HG03460 (cell line): ENCODE measurements around the gene MAP2K5.

Experiments
- ATAC-seq: cut with Tn5 transposase; IDR thresholded peaks from one replicate; pipeline ENCODE4 v1.9.1; 2021; ENCODE audit not compliant: unreplicated experiment

Gene MAP2K5

GRCh38 chr15:67719330-67719959 lies 176.9 kb downstream of the MAP2K5 start:
- no peak for ATAC-seq

GRCh38 chr15:67720556-67721175 lies 178.2 kb downstream of the MAP2K5 start:
- no peak for ATAC-seq

GRCh38 chr15:67722030-67722817 lies 179.7 kb downstream of the MAP2K5 start:
- ATAC-seq, result no peak

GRCh38 chr15:67723294-67724024 lies 181.0 kb downstream of the MAP2K5 start:
- ATAC-seq, result no peak

GRCh38 chr15:67724691-67725375 lies 182.3 kb downstream of the MAP2K5 start:
- no peak for ATAC-seq

- ATAC-seq, result no peak
Observed at GRCh38 chr15:67730135-67730534, 187.6 kb downstream of the MAP2K5 start.

GRCh38 chr15:67731112-67731721 lies 188.7 kb downstream of the MAP2K5 start:
- ATAC-seq, result no peak

GRCh38 chr15:67732164-67732563 lies 189.7 kb downstream of the MAP2K5 start:
- no peak for ATAC-seq

- ATAC-seq, result no peak
Observed at GRCh38 chr15:67732671-67733374, 190.3 kb downstream of the MAP2K5 start.

GRCh38 chr15:67735896-67736295 lies 193.4 kb downstream of the MAP2K5 start:
- no peak for ATAC-seq

- no peak for ATAC-seq
Observed at GRCh38 chr15:67736810-67737209, 194.3 kb downstream of the MAP2K5 start.

- no peak for ATAC-seq
Observed at GRCh38 chr15:67738056-67738455, 195.6 kb downstream of the MAP2K5 start.

- ATAC-seq, result no peak
Observed at GRCh38 chr15:67740405-67740804, 197.9 kb downstream of the MAP2K5 start.

GRCh38 chr15:67741308-67741707 lies 198.8 kb downstream of the MAP2K5 start:
- no peak for ATAC-seq

- no peak for ATAC-seq
Observed at GRCh38 chr15:67743558-67743957, 201.1 kb downstream of the MAP2K5 start.

- no peak for ATAC-seq
Observed at GRCh38 chr15:67744331-67745072, 202.0 kb downstream of the MAP2K5 start.

GRCh38 chr15:67745073-67746006 lies 202.8 kb downstream of the MAP2K5 start:
- no peak for ATAC-seq

- ATAC-seq, result no peak
Observed at GRCh38 chr15:67746022-67746421, 203.5 kb downstream of the MAP2K5 start.
